A673 (cell line): ENCODE measurements around the gene COMMD3. TPM values are rescaled to one million over a fixed set of nuclear protein-coding genes. Genes with fewer than 3 reads are reported as not detected.
"Not testable (repeated sequence)": the region's sequence is repeated elsewhere in the genome, so short reads cannot be mapped to it uniquely, and the experiment has no call there.

Experiments
- BruUV-seq: library from RNA; stranded (reverse); fragments of 400-500 nt; replicated peaks from 2 replicates; lab custom pipeline; 2021; lab: Mats Ljungman, UMichigan
- CTCF ChIA-PET: fragments of 300-600 bp; sonication (Branson Sonifier 250); formaldehyde crosslinking; loops from one replicate; lab custom pipeline; 2022; ENCODE audit warnings: antibody characterized with exemption; lab: Charles Lee
- POLR2A ChIA-PET: fragments of 300-600 bp; sonication (Branson Sonifier 250); formaldehyde crosslinking; loops from one replicate; lab custom pipeline; 2022; ENCODE audit warnings: antibody characterized with exemption; ENCODE audit not compliant: low non-redundant PET; lab: Charles Lee
- DNase-seq: peaks from one replicate; pipeline ENCODE4 v3.0.0-alpha.2; 2015; ENCODE audit warnings: low spot score
- H3K27ac ChIP-seq: fragments of 200-600 bp; sonication (generic); 2 replicates; pipeline ENCODE4 v1.5.1; 2016; ENCODE audit warnings: mixed run types, low read depth, mild to moderate bottlenecking, mixed read lengths, antibody characterized with exemption, low read length; ENCODE audit not compliant: poor library complexity, severe bottlenecking
- H3K27me3 ChIP-seq: fragments of 200-600 bp; sonication (generic); replicated peaks from 2 replicates; pipeline ENCODE4 v1.6.1; 2017; ENCODE audit warnings: mixed run types, low read depth, mild to moderate bottlenecking, mixed read lengths, antibody characterized with exemption, low read length; ENCODE audit not compliant: insufficient read depth, poor library complexity
- H3K36me3 ChIP-seq: fragments of 200-600 bp; sonication (generic); 2 replicates; pipeline ENCODE4 v1.6.1; 2016; ENCODE audit warnings: mixed run types, mild to moderate bottlenecking, mixed read lengths, antibody characterized with exemption, low read length; ENCODE audit not compliant: insufficient read depth, poor library complexity, severe bottlenecking
- H3K4me1 ChIP-seq: fragments of 200-600 bp; sonication (generic); 2 replicates; pipeline ENCODE4 v1.6.1; 2017; ENCODE audit warnings: mixed run types, mild to moderate bottlenecking, mixed read lengths, antibody characterized with exemption, low read length; ENCODE audit not compliant: insufficient read depth, poor library complexity, severe bottlenecking
- H3K4me3 ChIP-seq: fragments of 200-600 bp; sonication (generic); 2 replicates; pipeline ENCODE4 v1.5.1; 2016; ENCODE audit warnings: low read depth, mixed run types, mild to moderate bottlenecking, mixed read lengths, low read length; ENCODE audit not compliant: poor library complexity, severe bottlenecking
- H3K9me3 ChIP-seq: fragments of 200-600 bp; sonication (generic); 2 replicates; pipeline ENCODE4 v1.6.1; 2016; ENCODE audit warnings: mixed run types, low read depth, mild to moderate bottlenecking, mixed read lengths, antibody characterized with exemption, low read length; ENCODE audit not compliant: poor library complexity, severe bottlenecking
- CTCF ChIP-seq: fragments of 300-800, 200-600 bp; sonication (generic); conservative IDR thresholded peaks from 2 replicates; pipeline ENCODE4 v1.5.1; 2017; ENCODE audit warnings: low read depth, mild to moderate bottlenecking, antibody characterized with exemption, low read length, moderate library complexity, mixed read lengths
- EZH2 ChIP-seq: fragments of 200-600 bp; sonication (generic); IDR thresholded peaks from 2 replicates; pipeline ENCODE4 v1.6.1; 2017; ENCODE audit warnings: borderline replicate concordance, low read depth, mild to moderate bottlenecking, mixed read lengths, antibody characterized with exemption, low read length; ENCODE audit not compliant: poor library complexity, severe bottlenecking
- intact Hi-C: fragments of 100-400 bp; cut with micrococcal nuclease; formaldehyde crosslinking; loops from one replicate; pipeline ENCODE4 v1.10.0; 2022; ENCODE audit not compliant: unreplicated experiment
- total RNA-seq: library from RNA; stranded (reverse); gene quantifications from 2 replicates; pipeline ENCODE4 v1.2.3, GENCODE V29; 2021

Gene COMMD3
- total RNA-seq, 1 experiment from 2014 or later, result 72.6 TPM

GRCh38 chr10:22349755-22350154, 33.6 kb downstream of the COMMD3 start:
- Histone ChIP-seq H3K36me3 (no peaks in the 10 kb centered on the region), H3K27me3 (peaks cover 43% of the 10 kb centered on the region), H3K4me1 (no peaks in the 10 kb centered on the region), H3K27ac (no peak overlapping the region), H3K4me3 (no peak overlapping the region), H3K9me3 (no peaks in the 10 kb centered on the region)
- intact Hi-C loops, result loop anchor here (10.0 kb wide), 1 partner anchor 635 kb away; no protein-coding TSS in a partner anchor
- TF ChIP-seq CTCF (no peak), EZH2 (no peak)
- BruUV-seq, result no TSS peak
- DNase-seq, result no peak
- ChIA-PET POLR2A (no interaction called here), CTCF (interaction anchor here (0.7 kb wide), 1 partner anchor 744 kb away, joined by 3 read pairs; no protein-coding TSS in a partner anchor)

GRCh38 chr10:22351131-22351703, 35.0 kb downstream of the COMMD3 start:
- no TSS peak for BruUV-seq
- ChIA-PET POLR2A (no interaction called here), CTCF (no interaction called here)
- Histone ChIP-seq H3K27ac (no peak overlapping the region), H3K4me1 (no peaks in the 10 kb centered on the region), H3K4me3 (no peak overlapping the region), H3K9me3 (no peaks in the 10 kb centered on the region), H3K36me3 (no peaks in the 10 kb centered on the region), H3K27me3 (peaks cover 28% of the 10 kb centered on the region)
- TF ChIP-seq CTCF, result no peak
- DNase-seq, result no peak
- intact Hi-C loops, result no loop called here

GRCh38 chr10:22356324-22356873, 40.2 kb downstream of the COMMD3 start:
- Histone ChIP-seq H3K27ac (no peak overlapping the region), H3K4me1 (no peaks in the 10 kb centered on the region), H3K4me3 (no peak overlapping the region), H3K27me3 (no peaks in the 10 kb centered on the region), H3K36me3 (no peaks in the 10 kb centered on the region), H3K9me3 (no peaks in the 10 kb centered on the region)
- no peak for DNase-seq
- POLR2A ChIA-PET, result interaction anchor here (0.6 kb wide), 1 partner anchor 45 kb away, joined by 3 read pairs; no protein-coding TSS in a partner anchor
- CTCF ChIA-PET, result no interaction called here
- BruUV-seq, result no TSS peak
- TF ChIP-seq EZH2, result no peak
- TF ChIP-seq CTCF, result no peak
- intact Hi-C loops, result no loop called here

- H3K36me3 ChIP-seq, intact Hi-C loops, H3K27ac ChIP-seq, CTCF ChIA-PET, DNase-seq, BruUV-seq, H3K4me1 ChIP-seq, POLR2A ChIA-PET, H3K27me3 ChIP-seq, H3K9me3 ChIP-seq, H3K4me3 ChIP-seq: not testable (repeated sequence)
Observed at GRCh38 chr10:22357770-22358169, 41.6 kb downstream of the COMMD3 start.
